Smooth muscle cell (in vitro differentiated cells): ENCODE results near the gene CBLN1. TPM values are rescaled to one million over a fixed set of nuclear protein-coding genes. Genes with fewer than 3 reads are reported as not detected.

Source experiments
- DNase-seq: peaks from one replicate; lab custom pipeline; 2025; ENCODE audit not compliant: unreplicated experiment; lab: John Stamatoyannopoulos, UW
- H2AFZ ChIP-seq: fragments of 200-600 bp; sonication (generic); 2 replicates; pipeline ENCODE4 v1.6.0; 2016; ENCODE audit warnings: antibody characterized with exemption, low read depth, mild to moderate bottlenecking
- H3F3A ChIP-seq: fragments of 200-600 bp; sonication (generic); 2 replicates; pipeline ENCODE4 v1.6.0; 2017; ENCODE audit warnings: antibody characterized with exemption, low read depth
- H3K27ac ChIP-seq: fragments of 200-600 bp; sonication (generic); 2 replicates; pipeline ENCODE4 v1.5.1; 2016; ENCODE audit warnings: low read depth, mild to moderate bottlenecking
- H3K27me3 ChIP-seq: fragments of 200-600 bp; sonication (generic); 2 replicates; pipeline ENCODE4 v1.6.1; 2016; ENCODE audit warnings: low read depth, mild to moderate bottlenecking
- H3K36me3 ChIP-seq: fragments of 200-600 bp; sonication (generic); 2 replicates; pipeline ENCODE4 v1.5.1; 2016; ENCODE audit warnings: low read depth
- H3K4me1 ChIP-seq: fragments of 200-600 bp; sonication (generic); 2 replicates; pipeline ENCODE4 v1.5.1; 2016; ENCODE audit warnings: low read depth
- H3K4me2 ChIP-seq: fragments of 200-600 bp; sonication (generic); 2 replicates; pipeline ENCODE4 v1.6.0; 2016; ENCODE audit warnings: mild to moderate bottlenecking
- H3K4me3 ChIP-seq: fragments of 200-600 bp; sonication (generic); 2 replicates; pipeline ENCODE4 v1.5.1; 2016; ENCODE audit warnings: mild to moderate bottlenecking
- H3K79me2 ChIP-seq: fragments of 200-600 bp; sonication (generic); 2 replicates; pipeline ENCODE4 v1.6.0; 2016; ENCODE audit warnings: low read depth, mild to moderate bottlenecking
- H3K9ac ChIP-seq: fragments of 200-600 bp; sonication (generic); 2 replicates; pipeline ENCODE4 v1.6.0; 2016; ENCODE audit warnings: low read depth
- H3K9me3 ChIP-seq: fragments of 200-600 bp; sonication (generic); replicated peaks from 2 replicates; pipeline ENCODE4 v1.5.1; 2016; ENCODE audit warnings: low read depth
- H4K20me1 ChIP-seq: fragments of 200-600 bp; sonication (generic); 2 replicates; pipeline ENCODE4 v1.6.0; 2016; ENCODE audit warnings: low read depth
- WGBS: methylation state at CpG from one replicate; pipeline ENCODE4 v1.1.7; 2016; ENCODE audit warnings: low lambda C conversion rate; 5-methylcytosine and 5-hydroxymethylcytosine counted together
- polyA plus RNA-seq: library from polyadenylated mRNA; unstranded; fragments of >200 nt; fragmentation: Nextera tagmentation; extraction: Ambion mirVana; gene quantifications from 2 replicates; pipeline ENCODE4 v1.2.1, GENCODE V29; 2016
- total RNA-seq: library from RNA; depleted of rRNA; stranded (reverse); fragments of >200 nt; gene quantifications from 2 replicates; pipeline ENCODE4 v1.2.3, GENCODE V29; 2014
- TF ChIP-seq, protein P1 (sequence below): fragments of 200-600 bp; sonication (generic); IDR thresholded peaks from 2 replicates; pipeline ENCODE4 v1.5.1; 2017; ENCODE audit warnings: borderline replicate concordance, mild to moderate bottlenecking, antibody characterized with exemption; ENCODE audit not compliant: insufficient read depth, poor library complexity, severe bottlenecking

Gene CBLN1
- total and polyA plus RNA-seq, 2 experiments from 2014 or later = not detected

DNA sequence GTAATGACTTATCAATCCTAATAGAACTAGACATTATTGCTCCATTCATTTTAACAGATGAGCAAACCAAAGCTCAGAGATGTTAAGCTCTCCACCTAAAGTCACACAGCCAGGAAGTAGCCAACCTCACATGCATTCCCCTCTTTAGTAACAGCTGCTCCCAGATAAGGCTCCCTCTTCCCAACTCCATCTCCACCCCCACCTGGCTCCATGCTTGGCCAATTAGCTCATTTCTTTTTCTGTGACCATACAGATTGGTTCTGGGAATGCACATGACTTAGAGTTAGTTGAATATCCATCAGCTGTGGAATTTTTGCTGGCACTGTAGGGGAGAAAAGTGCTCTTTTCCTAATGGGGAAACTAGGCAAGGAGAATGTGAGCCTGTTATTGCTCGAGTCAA is 13.0 kb downstream of the CBLN1 start:
- no peak overlapping the region for H3K27ac ChIP-seq
- no peak for DNase-seq
- no peaks in the 10 kb centered on the region for H4K20me1 ChIP-seq
- no peaks in the 10 kb centered on the region for H3F3A ChIP-seq
- H3K27me3 ChIP-seq = peaks cover 28% of the 10 kb centered on the region
- no peaks in the 10 kb centered on the region for H3K36me3 ChIP-seq
- H3K79me2 ChIP-seq = no peaks in the 10 kb centered on the region
- TF ChIP-seq, protein P1, sequence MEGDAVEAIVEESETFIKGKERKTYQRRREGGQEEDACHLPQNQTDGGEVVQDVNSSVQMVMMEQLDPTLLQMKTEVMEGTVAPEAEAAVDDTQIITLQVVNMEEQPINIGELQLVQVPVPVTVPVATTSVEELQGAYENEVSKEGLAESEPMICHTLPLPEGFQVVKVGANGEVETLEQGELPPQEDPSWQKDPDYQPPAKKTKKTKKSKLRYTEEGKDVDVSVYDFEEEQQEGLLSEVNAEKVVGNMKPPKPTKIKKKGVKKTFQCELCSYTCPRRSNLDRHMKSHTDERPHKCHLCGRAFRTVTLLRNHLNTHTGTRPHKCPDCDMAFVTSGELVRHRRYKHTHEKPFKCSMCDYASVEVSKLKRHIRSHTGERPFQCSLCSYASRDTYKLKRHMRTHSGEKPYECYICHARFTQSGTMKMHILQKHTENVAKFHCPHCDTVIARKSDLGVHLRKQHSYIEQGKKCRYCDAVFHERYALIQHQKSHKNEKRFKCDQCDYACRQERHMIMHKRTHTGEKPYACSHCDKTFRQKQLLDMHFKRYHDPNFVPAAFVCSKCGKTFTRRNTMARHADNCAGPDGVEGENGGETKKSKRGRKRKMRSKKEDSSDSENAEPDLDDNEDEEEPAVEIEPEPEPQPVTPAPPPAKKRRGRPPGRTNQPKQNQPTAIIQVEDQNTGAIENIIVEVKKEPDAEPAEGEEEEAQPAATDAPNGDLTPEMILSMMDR = no peak
- no peaks in the 10 kb centered on the region for H3K9me3 ChIP-seq
- WGBS = 76% methylated on average over 1 of the region's 1 CpG
- H3K9ac ChIP-seq = no peak overlapping the region
- no peaks in the 10 kb centered on the region for H3K4me1 ChIP-seq
- H3K4me2 ChIP-seq = no peak overlapping the region
- no peak overlapping the region for H3K4me3 ChIP-seq
- no peak overlapping the region for H2AFZ ChIP-seq

DNA sequence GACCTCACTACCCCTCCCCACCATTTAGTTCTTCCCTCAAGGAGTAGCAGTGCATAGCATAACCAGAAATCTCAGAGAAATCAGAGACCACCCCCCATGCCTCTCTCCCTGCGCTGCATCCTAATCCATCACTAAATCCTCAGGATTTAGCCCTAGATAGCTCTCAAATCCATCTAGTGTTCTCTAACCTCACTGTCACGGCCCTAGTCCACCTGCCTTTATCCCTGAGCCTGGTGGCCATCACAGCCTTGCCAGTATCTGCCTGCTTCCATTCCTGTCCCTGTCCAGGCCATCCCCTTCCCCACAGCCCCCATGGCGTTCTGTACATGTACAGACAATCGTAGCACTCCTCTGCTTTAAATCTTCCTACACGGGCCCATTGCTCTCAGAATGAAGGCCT is 19.1 kb downstream of the CBLN1 start:
- no peaks in the 10 kb centered on the region for H4K20me1 ChIP-seq
- TF ChIP-seq, protein P1 = no peak
- no peak overlapping the region for H2AFZ ChIP-seq
- H3K9me3 ChIP-seq = no peaks in the 10 kb centered on the region
- no peak overlapping the region for H3K4me2 ChIP-seq
- H3K4me3 ChIP-seq = no peak overlapping the region
- H3K9ac ChIP-seq = no peak overlapping the region
- H3F3A ChIP-seq = no peaks in the 10 kb centered on the region
- H3K79me2 ChIP-seq = no peaks in the 10 kb centered on the region
- H3K27ac ChIP-seq = no peak overlapping the region
- 86% methylated on average over 5 of the region's 5 CpGs for WGBS
- DNase-seq = no peak
- no peaks in the 10 kb centered on the region for H3K4me1 ChIP-seq
- no peaks in the 10 kb centered on the region for H3K36me3 ChIP-seq
- H3K27me3 ChIP-seq = peaks cover 5% of the 10 kb centered on the region

DNA sequence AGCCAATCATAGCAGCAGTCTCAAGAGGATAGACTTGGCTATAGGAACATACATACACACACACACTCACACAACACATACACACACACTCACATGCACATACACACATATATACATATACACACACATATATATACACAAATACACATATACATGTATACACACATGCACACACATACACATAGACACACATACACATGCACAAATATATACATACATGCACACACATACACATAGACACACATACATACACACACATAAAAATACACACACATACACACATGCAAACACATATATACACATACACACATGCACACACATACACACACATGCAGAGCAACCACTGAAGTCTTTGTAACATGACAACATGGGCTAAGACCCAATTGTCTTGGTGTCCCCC is 19.7 kb downstream of the CBLN1 start:
- H3K9ac ChIP-seq = no peak overlapping the region
- no peak overlapping the region for H3K4me3 ChIP-seq
- no peak overlapping the region for H2AFZ ChIP-seq
- H3K79me2 ChIP-seq = no peaks in the 10 kb centered on the region
- H3K27ac ChIP-seq = no peak overlapping the region
- H3K9me3 ChIP-seq = no peaks in the 10 kb centered on the region
- no peaks in the 10 kb centered on the region for H3K4me1 ChIP-seq
- H3F3A ChIP-seq = no peaks in the 10 kb centered on the region
- H3K27me3 ChIP-seq = peaks cover 4% of the 10 kb centered on the region
- TF ChIP-seq, protein P1 = no peak
- no peaks in the 10 kb centered on the region for H3K36me3 ChIP-seq
- H3K4me2 ChIP-seq = no peak overlapping the region
- no peaks in the 10 kb centered on the region for H4K20me1 ChIP-seq
- DNase-seq = no peak

DNA sequence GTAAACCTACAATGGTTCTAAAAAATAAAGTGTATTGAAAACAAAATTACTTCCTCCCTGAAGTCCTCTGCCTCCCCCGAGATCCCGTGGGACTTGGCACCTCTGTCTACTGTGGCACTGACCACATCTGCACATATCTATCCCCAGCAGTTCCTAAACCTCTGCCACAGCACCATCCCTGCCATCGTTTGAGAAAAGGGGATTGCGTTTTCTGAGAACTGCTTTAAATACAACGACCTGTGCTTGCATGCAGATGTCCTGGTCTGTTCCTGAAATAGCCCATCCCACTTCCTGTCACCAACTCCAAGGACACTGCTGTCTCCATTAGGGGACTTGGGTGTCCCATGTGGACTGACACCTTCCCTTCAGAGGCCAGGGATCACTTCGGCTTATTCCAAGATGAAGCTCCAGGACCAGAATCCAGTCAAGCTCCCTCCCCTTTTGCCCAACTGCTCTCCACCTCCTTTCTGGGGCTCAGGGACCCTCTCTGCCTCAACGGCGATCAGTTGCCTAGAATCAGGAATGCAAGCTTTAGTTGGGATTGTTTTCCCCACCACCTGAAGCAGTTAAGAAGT is 20.6 kb downstream of the CBLN1 start:
- TF ChIP-seq, protein P1 = no peak
- H3K4me1 ChIP-seq = no peaks in the 10 kb centered on the region
- H4K20me1 ChIP-seq = no peaks in the 10 kb centered on the region
- H3F3A ChIP-seq = no peaks in the 10 kb centered on the region
- H3K4me2 ChIP-seq = no peak overlapping the region
- H3K9ac ChIP-seq = no peak overlapping the region
- no peaks in the 10 kb centered on the region for H3K36me3 ChIP-seq
- no peak for DNase-seq
- no peak overlapping the region for H2AFZ ChIP-seq
- no peaks in the 10 kb centered on the region for H3K9me3 ChIP-seq
- H3K27ac ChIP-seq = no peak overlapping the region
- H3K27me3 ChIP-seq = no peaks in the 10 kb centered on the region
- WGBS = 76% methylated on average over 8 of the region's 8 CpGs
- H3K4me3 ChIP-seq = no peak overlapping the region
- no peaks in the 10 kb centered on the region for H3K79me2 ChIP-seq
